H9 (cell line): ENCODE results near the gene GSE1. TPM values are rescaled to one million over a fixed set of nuclear protein-coding genes. Genes with fewer than 3 reads are reported as not detected.

Experiments
- DNase-seq: peaks from one replicate; pipeline ENCODE4 v3.0.0-alpha.2; 2017
- H2AFZ ChIP-seq: one replicate; pipeline ENCODE4 v1.6.1; 2013; ENCODE audit warnings: mild to moderate bottlenecking, low read length, control low read depth, moderate library complexity
- H2AK5ac ChIP-seq: 2 replicates; pipeline ENCODE4 v1.6.1; 2013; ENCODE audit warnings: low read length, control low read depth, mixed read lengths; ENCODE audit not compliant: insufficient read length
- H2BK120ac ChIP-seq: one replicate; pipeline ENCODE4 v1.6.1; 2013; ENCODE audit warnings: low read depth, mild to moderate bottlenecking, low read length, control low read depth, inconsistent platforms; ENCODE audit not compliant: poor library complexity, severe bottlenecking
- H2BK12ac ChIP-seq: 2 replicates; pipeline ENCODE4 v1.6.1; 2013; ENCODE audit warnings: low read length, control low read depth, mixed read lengths, low read depth; ENCODE audit not compliant: insufficient read length
- H2BK15ac ChIP-seq: 2 replicates; pipeline ENCODE4 v1.6.1; 2013; ENCODE audit warnings: low read depth, low read length, control low read depth
- H2BK20ac ChIP-seq: one replicate; pipeline ENCODE4 v1.6.1; 2013; ENCODE audit warnings: low read depth, mild to moderate bottlenecking, low read length, control low read depth, inconsistent platforms; ENCODE audit not compliant: poor library complexity, severe bottlenecking
- H2BK5ac ChIP-seq: 2 replicates; pipeline ENCODE4 v1.6.1; 2013; ENCODE audit warnings: low read length, control low read depth, mixed read lengths; ENCODE audit not compliant: insufficient read length
- H3K14ac ChIP-seq: 2 replicates; pipeline ENCODE4 v1.6.1; 2013; ENCODE audit warnings: low read length, control low read depth; ENCODE audit not compliant: insufficient read depth
- H3K18ac ChIP-seq: 2 replicates; pipeline ENCODE4 v1.6.1; 2013; ENCODE audit warnings: low read depth, mild to moderate bottlenecking, mixed read lengths, low read length, control low read depth; ENCODE audit not compliant: insufficient read length
- H3K23ac ChIP-seq: 2 replicates; pipeline ENCODE4 v1.6.1; 2013; ENCODE audit warnings: low read length, control low read depth, mixed read lengths, low read depth; ENCODE audit not compliant: insufficient read length
- H3K23me2 ChIP-seq: 2 replicates; pipeline ENCODE4 v1.6.1; 2013; ENCODE audit warnings: low read depth, mild to moderate bottlenecking, mixed read lengths, low read length, control low read depth; ENCODE audit not compliant: insufficient read length, poor library complexity, severe bottlenecking
- H3K27ac ChIP-seq: 2 replicates; pipeline ENCODE4 v1.5.1; 2013; ENCODE audit warnings: low read length, control low read depth, mixed read lengths, low read depth; ENCODE audit not compliant: insufficient read length
- H3K27me3 ChIP-seq: 2 replicates; pipeline ENCODE4 v1.6.1; 2013; ENCODE audit warnings: low read length, control low read depth, inconsistent platforms; ENCODE audit not compliant: insufficient read depth
- H3K4ac ChIP-seq: 2 replicates; pipeline ENCODE4 v1.6.1; 2013; ENCODE audit warnings: low read depth, mild to moderate bottlenecking, control low read depth, inconsistent platforms, low read length, moderate library complexity
- H3K4me1 ChIP-seq: 2 replicates; pipeline ENCODE4 v1.6.1; 2013; ENCODE audit warnings: low read length, control low read depth, inconsistent platforms; ENCODE audit not compliant: insufficient read depth
- H3K4me2 ChIP-seq: 2 replicates; pipeline ENCODE4 v1.6.1; 2013; ENCODE audit warnings: low read length, control low read depth, mixed read lengths; ENCODE audit not compliant: insufficient read length, insufficient read depth
- H3K56ac ChIP-seq: 2 replicates; pipeline ENCODE4 v1.6.1; 2013; ENCODE audit warnings: low read depth, mild to moderate bottlenecking, mixed read lengths, low read length, control low read depth; ENCODE audit not compliant: insufficient read length
- H3K79me1 ChIP-seq: 2 replicates; pipeline ENCODE4 v1.6.1; 2013; ENCODE audit warnings: low read depth, mild to moderate bottlenecking, moderate library complexity, low read length, control low read depth, inconsistent platforms; ENCODE audit not compliant: insufficient read depth, poor library complexity, severe bottlenecking
- H3K79me2 ChIP-seq: 2 replicates; pipeline ENCODE4 v1.6.1; 2013; ENCODE audit warnings: low read length, control low read depth, inconsistent platforms; ENCODE audit not compliant: insufficient read depth
- H3K9ac ChIP-seq: 2 replicates; pipeline ENCODE4 v1.6.1; 2013; ENCODE audit warnings: low read length, control low read depth, mixed read lengths; ENCODE audit not compliant: insufficient read length; ENCODE audit errors: extremely low read depth
- H3K9me3 ChIP-seq: one replicate; pipeline ENCODE4 v1.6.1; 2013; ENCODE audit warnings: low read depth, low read length, inconsistent platforms; ENCODE audit not compliant: control insufficient read depth
- H3T11ph ChIP-seq: one replicate; pipeline ENCODE4 v1.6.1; 2013; ENCODE audit warnings: mild to moderate bottlenecking, low read length, control low read depth, inconsistent platforms
- H4K20me1 ChIP-seq: one replicate; pipeline ENCODE4 v1.6.1; 2013; ENCODE audit not compliant: control insufficient read depth, insufficient read length, insufficient read depth
- H4K5ac ChIP-seq: 2 replicates; pipeline ENCODE4 v1.6.1; 2013; ENCODE audit warnings: low read depth, mild to moderate bottlenecking, mixed read lengths, low read length, control low read depth; ENCODE audit not compliant: insufficient read length
- H4K8ac ChIP-seq: replicated peaks from 2 replicates; pipeline ENCODE4 v1.6.1; 2013; ENCODE audit warnings: low read length, control low read depth, mixed read lengths, low read depth; ENCODE audit not compliant: insufficient read length
- H4K91ac ChIP-seq: 2 replicates; pipeline ENCODE4 v1.6.1; 2013; ENCODE audit warnings: low read depth, mild to moderate bottlenecking, moderate library complexity, mixed read lengths, low read length, control low read depth; ENCODE audit not compliant: insufficient read length
- H3K27ac Mint-ChIP-seq, 3 experiments: 2 replicates in 2 of 3; 3 replicates in 1 of 3; pipeline ENCODE4 v1.8.0; 2020 to 2021; ENCODE audit warnings: mixed read lengths in 3 of 3, mild to moderate bottlenecking in 1 of 3, moderate library complexity in 1 of 3
- H3K27me3 Mint-ChIP-seq: 2 replicates; pipeline ENCODE4 v1.8.0; 2021; ENCODE audit warnings: low read depth, mild to moderate bottlenecking, moderate library complexity, mixed read lengths
- H3K36me3 Mint-ChIP-seq, 3 experiments: 2 replicates in 2 of 3; 3 replicates in 1 of 3; pipeline ENCODE4 v1.8.0; 2020 to 2021; ENCODE audit warnings: low read depth in 3 of 3, mixed read lengths in 3 of 3; ENCODE audit not compliant: insufficient read depth in 1 of 3
- H3K4me1 Mint-ChIP-seq, 2 experiments: 2 replicates each; pipeline ENCODE4 v1.8.0; 2020; ENCODE audit warnings: mixed read lengths in 2 of 2
- H3K4me3 Mint-ChIP-seq, 2 experiments: 2 replicates in 1 of 2; 3 replicates in 1 of 2; pipeline ENCODE4 v1.8.0; 2020 to 2021; ENCODE audit warnings: mild to moderate bottlenecking in 2 of 2, mixed read lengths in 2 of 2, moderate library complexity in 1 of 2
- H3K9me3 Mint-ChIP-seq, 2 experiments: 2 replicates in 1 of 2; 3 replicates in 1 of 2; pipeline ENCODE4 v1.8.0; 2020; ENCODE audit warnings: mild to moderate bottlenecking in 2 of 2, mixed read lengths in 2 of 2, moderate library complexity in 1 of 2
- CTCF ChIP-seq: fragments of 200-600 bp; sonication (generic); conservative IDR thresholded peaks from 3 replicates; pipeline ENCODE4 v1.8.0; 2021; ENCODE audit warnings: antibody characterized with exemption, mild to moderate bottlenecking
- WGBS: extraction: QIAGEN DNeasy Blood & Tissue Kit; methylation state at CpG from one replicate; pipeline ENCODE4 v1.1.7; 2013; ENCODE audit warnings: missing lambda C conversion rate, low lambda C conversion rate, mixed read lengths; ENCODE audit not compliant: insufficient read length; ENCODE audit errors: extremely low coverage; 5-methylcytosine and 5-hydroxymethylcytosine counted together
- total RNA-seq: library from RNA; stranded (reverse); gene quantifications from 2 replicates; pipeline ENCODE4 v1.2.1, GENCODE V29; 2021

GSE1 gene
- total RNA-seq, 1 experiment from 2014 or later: 125 TPM

DNA sequence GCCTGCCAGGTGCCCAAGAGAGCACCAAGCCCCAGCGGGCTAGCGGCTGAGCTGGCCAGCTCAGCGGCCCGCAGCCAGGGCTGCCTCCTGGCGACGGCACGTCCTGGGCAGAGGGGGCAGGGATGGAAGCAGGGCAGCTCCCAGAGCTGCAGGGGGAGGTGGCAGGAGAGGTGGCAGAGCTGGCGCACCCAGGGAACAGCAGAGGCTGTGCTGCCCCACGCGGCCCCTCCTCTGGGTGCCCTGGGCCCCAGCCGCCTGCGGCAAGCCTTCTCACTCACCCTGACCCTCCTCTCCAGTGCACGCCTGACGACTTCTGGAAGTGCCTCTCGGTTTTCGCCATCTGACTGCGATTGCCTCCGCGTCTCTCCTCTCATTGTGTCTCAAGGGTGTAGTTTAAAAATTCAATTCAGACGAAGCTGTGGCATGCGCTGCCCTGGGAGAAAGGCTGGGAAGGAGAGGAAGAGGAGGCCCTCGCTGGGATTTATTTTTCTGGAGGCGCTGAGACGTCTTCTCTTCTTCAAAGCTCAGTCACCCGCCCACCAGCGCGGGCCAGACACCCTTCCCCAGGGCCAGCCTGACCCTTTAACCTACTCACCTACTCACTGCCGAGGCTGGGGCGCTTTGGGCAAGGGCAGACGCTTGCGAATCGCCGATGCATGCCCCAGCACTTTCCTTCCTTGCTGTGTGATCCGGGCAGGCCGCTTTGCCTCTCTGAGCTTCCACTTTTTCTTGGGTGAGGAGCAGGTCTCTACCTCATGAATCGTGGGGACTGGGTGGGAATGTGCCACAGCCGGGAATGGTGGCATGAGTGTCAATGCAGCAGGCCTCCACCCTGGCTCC is 24.9 kb downstream of the GSE1 start:
- Histone ChIP-seq H3K9me3 (no peaks in the 10 kb centered on the region), H2BK5ac (no peak overlapping the region), H2AK5ac (no peak overlapping the region), H4K20me1 (no peaks in the 10 kb centered on the region), H2BK120ac (no peak overlapping the region), H4K5ac (no peak overlapping the region), H3K27me3 (no peaks in the 10 kb centered on the region), H3K4me2 (no peak overlapping the region), H3K79me2 (peaks cover 2% of the 10 kb centered on the region; the same call in 1 of the 2 replicates), H3K27ac (no peak overlapping the region), H3T11ph (no peak overlapping the region), H3K56ac (no peak overlapping the region), H3K4ac (no peak overlapping the region), H3K9ac (no peak overlapping the region), H2BK12ac (no peak overlapping the region), H3K18ac (no peak overlapping the region), H3K4me1 (no peaks in the 10 kb centered on the region), H2AFZ (no peak overlapping the region), H3K14ac (no peak overlapping the region; the same call in 1 of the 2 replicates), H2BK20ac (no peak overlapping the region), H2BK15ac (no peak overlapping the region), H3K23ac (no peak overlapping the region), H4K91ac (no peak overlapping the region), H3K23me2 (no peaks in the 10 kb centered on the region), H3K79me1 (peaks cover 6% of the 10 kb centered on the region), H4K8ac (no peak overlapping the region)
- DNase-seq: no peak
- Mint-ChIP-seq H3K4me3 (no peak overlapping the region), H3K36me3 (peaks cover 2 to 26% (median 15%) of the 10 kb centered on the region in 3 experiments; a peak in 5 of 7 replicates), H3K27ac (peak overlapping the region in 1 of 3 experiments; percentile 31; a peak in 1 of 7 replicates), H3K27me3 (no peaks in the 10 kb centered on the region), H3K4me1 (peaks cover 6 to 10% of the 10 kb centered on the region in 2 experiments; a peak in 3 of 4 replicates), H3K9me3 (no peaks in the 10 kb centered on the region)
- no CpG with 5 or more reads among the region's 37 CpGs for WGBS
- TF ChIP-seq CTCF: no peak
